Loucy (cell line): ENCODE results near the gene MNT.

Experiments used
- H2AFZ ChIP-seq: fragments of 200-600 bp; sonication (generic); 2 replicates; pipeline ENCODE4 v1.6.0; 2016; ENCODE audit warnings: antibody characterized with exemption, mild to moderate bottlenecking, low read length, moderate library complexity
- H3F3A ChIP-seq: fragments of 200-600 bp; 2 replicates; pipeline ENCODE4 v1.6.0; 2016; ENCODE audit warnings: antibody characterized with exemption, low read depth, mild to moderate bottlenecking
- H3K27me3 ChIP-seq: fragments of 200-600 bp; sonication (generic); 2 replicates; pipeline ENCODE4 v1.6.1; 2014; ENCODE audit warnings: low read length, mild to moderate bottlenecking; ENCODE audit not compliant: insufficient read depth, poor library complexity, severe bottlenecking
- H3K36me3 ChIP-seq: fragments of 200-600 bp; sonication (generic); 2 replicates; pipeline ENCODE4 v1.6.1; 2016; ENCODE audit warnings: low read length; ENCODE audit not compliant: insufficient read depth
- H3K4me1 ChIP-seq: fragments of 200-600 bp; sonication (generic); 2 replicates; pipeline ENCODE4 v1.5.1; 2014; ENCODE audit warnings: low read length, mild to moderate bottlenecking; ENCODE audit not compliant: insufficient read depth, poor library complexity, severe bottlenecking
- H3K4me2 ChIP-seq: fragments of 200-600 bp; sonication (generic); 2 replicates; pipeline ENCODE4 v1.6.0; 2014; ENCODE audit warnings: antibody characterized with exemption, low read length, low read depth, mild to moderate bottlenecking; ENCODE audit not compliant: poor library complexity, severe bottlenecking
- H3K4me3 ChIP-seq: fragments of 200-600 bp; sonication (generic); 2 replicates; pipeline ENCODE4 v1.5.1; 2014; ENCODE audit warnings: low read length, mild to moderate bottlenecking, mixed read lengths; ENCODE audit not compliant: poor library complexity, severe bottlenecking
- H3K79me2 ChIP-seq: fragments of 200-600 bp; sonication (generic); 2 replicates; pipeline ENCODE4 v1.6.1; 2014; ENCODE audit warnings: low read length; ENCODE audit not compliant: insufficient read depth
- H3K9ac ChIP-seq: fragments of 200-600 bp; sonication (generic); 2 replicates; pipeline ENCODE4 v1.6.0; 2014; ENCODE audit warnings: mild to moderate bottlenecking, low read depth, low read length, moderate library complexity; ENCODE audit not compliant: poor library complexity, severe bottlenecking
- H3K9me2 ChIP-seq: fragments of 200-600 bp; sonication (generic); replicated peaks from 2 replicates; pipeline ENCODE4 v1.6.1; 2016; ENCODE audit warnings: low read depth, low read length, mixed read lengths
- H3K9me3 ChIP-seq: fragments of 200-600 bp; sonication (generic); 2 replicates; pipeline ENCODE4 v1.6.1; 2014; ENCODE audit warnings: mild to moderate bottlenecking, antibody characterized with exemption, low read length, low read depth; ENCODE audit not compliant: insufficient read depth
- H4K20me1 ChIP-seq: fragments of 200-600 bp; sonication (generic); 2 replicates; pipeline ENCODE4 v1.6.0; 2014; ENCODE audit warnings: antibody characterized with exemption, low read length, mild to moderate bottlenecking; ENCODE audit not compliant: insufficient read depth, poor library complexity, severe bottlenecking
- CTCF ChIP-seq: fragments of 200-600 bp; sonication (generic); conservative IDR thresholded peaks from 2 replicates; pipeline ENCODE4 v1.5.1; 2014; ENCODE audit warnings: mild to moderate bottlenecking, antibody characterized with exemption, low read length
- EZH2phosphoT487 ChIP-seq: fragments of 200-600 bp; IDR thresholded peaks from 2 replicates; pipeline ENCODE4 v1.6.1; 2018; ENCODE audit warnings: antibody characterized with exemption, mild to moderate bottlenecking, moderate library complexity, borderline replicate concordance

Gene MNT

GRCh38 chr17:2337544-2338314, 63.1 kb downstream of the MNT start:
- peak overlapping the region; percentile 78; the same call in 1 of the 2 replicates for H2AFZ ChIP-seq
- H3K4me3 ChIP-seq, result peak overlapping the region; percentile 94
- no peaks in the 10 kb centered on the region for H3K27me3 ChIP-seq
- H3K9me3 ChIP-seq, result no peaks in the 10 kb centered on the region
- no peaks in the 10 kb centered on the region for H3F3A ChIP-seq
- peaks cover 39% of the 10 kb centered on the region for H4K20me1 ChIP-seq
- peak overlapping the region; percentile 86 for H3K4me2 ChIP-seq
- H3K9ac ChIP-seq, result peak overlapping the region; percentile 50
- H3K4me1 ChIP-seq, result peaks cover 25% of the 10 kb centered on the region
- TF ChIP-seq EZH2phosphoT487 (no peak), CTCF (no peak)
- H3K79me2 ChIP-seq, result peaks cover 55% of the 10 kb centered on the region
- H3K9me2 ChIP-seq, result no peaks in the 10 kb centered on the region
- H3K36me3 ChIP-seq, result peaks cover 17% of the 10 kb centered on the region; the same call in 1 of the 2 replicates

GRCh38 chr17:2336852-2337543, 63.9 kb downstream of the MNT start, which contains the start of gene SGSM2:
SGSM2 (plus strand) TSS chr17:2337501; CDS start chr17:2337689, 188 bp downstream.
- TF ChIP-seq CTCF (no peak), EZH2phosphoT487 (no peak)
- Histone ChIP-seq H2AFZ (peak within 1 kb of the TSS; percentile 78), H3K4me2 (peak within 1 kb of the TSS; percentile 87)

GRCh38 chr17:2336215-2336851, 64.5 kb downstream of the MNT start, which contains the start of gene TSR1:
TSR1 (minus strand) TSS chr17:2336457; CDS start chr17:2336427, 30 bp downstream.
- H3K79me2 ChIP-seq, result peaks cover 66% of the 10 kb centered on the region
- TF ChIP-seq CTCF (peak; percentile 30), EZH2phosphoT487 (no peak)
- no peaks in the 10 kb centered on the region for H3F3A ChIP-seq
- peak within 1 kb of the TSS; percentile 71 for H2AFZ ChIP-seq
- peaks cover 25% of the 10 kb centered on the region for H3K4me1 ChIP-seq
- peaks cover 39% of the 10 kb centered on the region for H4K20me1 ChIP-seq
- peak within 1 kb of the TSS; percentile 94 for H3K4me3 ChIP-seq
- no peaks in the 10 kb centered on the region for H3K27me3 ChIP-seq
- H3K9ac ChIP-seq, result peak within 1 kb of the TSS; percentile 92
- no peaks in the 10 kb centered on the region for H3K9me2 ChIP-seq
- peaks cover 29% of the 10 kb centered on the region; the same call in 1 of the 2 replicates for H3K36me3 ChIP-seq
- no peaks in the 10 kb centered on the region for H3K9me3 ChIP-seq
- H3K4me2 ChIP-seq, result peak within 1 kb of the TSS; percentile 96

More at GRCh38 chr17:2336852-2337543, 63.9 kb downstream of the MNT start, which contains the start of gene SGSM2:
- Histone ChIP-seq H3K27me3 (no peaks in the 10 kb centered on the region), H3F3A (no peaks in the 10 kb centered on the region), H3K9me2 (no peaks in the 10 kb centered on the region), H3K9ac (peak within 1 kb of the TSS; percentile 92), H4K20me1 (peaks cover 39% of the 10 kb centered on the region), H3K9me3 (no peaks in the 10 kb centered on the region), H3K79me2 (peaks cover 60% of the 10 kb centered on the region), H3K4me3 (peak within 1 kb of the TSS; percentile 94), H3K36me3 (peaks cover 22% of the 10 kb centered on the region; the same call in 1 of the 2 replicates), H3K4me1 (peaks cover 25% of the 10 kb centered on the region)
